OCI-LY7 (cell line): ENCODE results near the gene ZBED2. TPM values are rescaled to one million over a fixed set of nuclear protein-coding genes. Genes with fewer than 3 reads are reported as not detected.

Source experiments
- BruUV-seq: library from RNA; stranded (reverse); fragments of 400-500 nt; replicated peaks from 2 replicates; lab custom pipeline; 2021; lab: Mats Ljungman, UMichigan
- CTCF ChIA-PET: fragments of 300-600 bp; sonication (Branson Sonifier 250); formaldehyde crosslinking; loops from one replicate; lab custom pipeline; 2022; ENCODE audit warnings: antibody characterized with exemption; ENCODE audit not compliant: unreplicated experiment; lab: Charles Lee
- POLR2A ChIA-PET: fragments of 300-600 bp; sonication (Branson Sonifier 250); formaldehyde crosslinking; loops from one replicate; lab custom pipeline; 2022; ENCODE audit warnings: antibody characterized with exemption; lab: Charles Lee
- DNase-seq: peaks from one replicate; pipeline ENCODE4 v3.0.0-alpha.2; 2015; ENCODE audit warnings: low spot score
- H2AFZ ChIP-seq: fragments of 200-600 bp; sonication (generic), shearing (Covaris generic); 2 replicates; pipeline ENCODE4 v1.6.1; 2014; ENCODE audit warnings: mild to moderate bottlenecking, antibody characterized with exemption, low read length, moderate library complexity
- H3K27ac ChIP-seq: fragments of 200-600 bp; sonication (generic); 2 replicates; pipeline ENCODE4 v1.5.1; 2014; ENCODE audit warnings: mixed run types, low read depth, mild to moderate bottlenecking, moderate library complexity, low read length, inconsistent platforms; ENCODE audit not compliant: poor library complexity, severe bottlenecking
- H3K36me3 ChIP-seq: fragments of 200-600 bp; sonication (generic); 2 replicates; pipeline ENCODE4 v1.6.1; 2014; ENCODE audit warnings: mild to moderate bottlenecking, antibody characterized with exemption, low read length, moderate library complexity, mixed read lengths; ENCODE audit not compliant: insufficient read depth
- H3K4me1 ChIP-seq: fragments of 200-600 bp; sonication (generic); 2 replicates; pipeline ENCODE4 v1.5.1; 2014; ENCODE audit warnings: mild to moderate bottlenecking, low read length; ENCODE audit not compliant: insufficient read depth, poor library complexity, severe bottlenecking
- H3K4me2 ChIP-seq: fragments of 200-600 bp; sonication (generic); 2 replicates; pipeline ENCODE4 v1.6.1; 2014; ENCODE audit warnings: mild to moderate bottlenecking, low read length
- H3K4me3 ChIP-seq: fragments of 200-600 bp; sonication (generic); 2 replicates; pipeline ENCODE4 v1.5.1; 2014; ENCODE audit warnings: mild to moderate bottlenecking, low read depth, low read length; ENCODE audit not compliant: poor library complexity, severe bottlenecking
- H3K79me2 ChIP-seq: fragments of 200-600 bp; sonication (generic); 2 replicates; pipeline ENCODE4 v1.6.1; 2016; ENCODE audit warnings: low read depth, mild to moderate bottlenecking, low read length, moderate library complexity, mixed read lengths; ENCODE audit not compliant: insufficient read depth
- H3K9me2 ChIP-seq: fragments of 200-600 bp; sonication (generic); 2 replicates; pipeline ENCODE4 v1.6.1; 2016; ENCODE audit warnings: mild to moderate bottlenecking, low read length, mixed read lengths; ENCODE audit not compliant: insufficient read depth
- H3K9me3 ChIP-seq: fragments of 200-600 bp; sonication (generic); 2 replicates; pipeline ENCODE4 v1.6.1; 2014; ENCODE audit warnings: mild to moderate bottlenecking, mixed run types, low read length, mixed read lengths
- H4K20me1 ChIP-seq: fragments of 200-600 bp; sonication (generic); 2 replicates; pipeline ENCODE4 v1.6.1; 2014; ENCODE audit warnings: mild to moderate bottlenecking, antibody characterized with exemption, low read length, moderate library complexity, mixed read lengths; ENCODE audit not compliant: insufficient read depth
- EZH2phosphoT487 ChIP-seq: fragments of 200-600 bp; sonication (generic); IDR thresholded peaks from 2 replicates; pipeline ENCODE4 v1.6.1; 2018; ENCODE audit warnings: low read depth, borderline replicate concordance, mild to moderate bottlenecking, mixed run types, antibody characterized with exemption, low read length, moderate library complexity, mixed read lengths
- intact Hi-C: fragments of 100-400 bp; cut with micrococcal nuclease; formaldehyde crosslinking; loops from one replicate; pipeline ENCODE4 v1.10.0; 2022; ENCODE audit not compliant: unreplicated experiment
- total RNA-seq, 2 experiments: library from RNA; depleted of rRNA in 1 of 2; stranded (reverse); fragments of >200 nt in 1 of 2; shearing (Covaris generic) in 1 of 2; gene quantifications; 2 replicates each; pipeline ENCODE4 v1.2.3, GENCODE V29; 2014 to 2022
- TF ChIP-seq, protein P1 (sequence below): fragments of 200-600 bp; sonication (generic); conservative IDR thresholded peaks from 2 replicates; pipeline ENCODE4 v1.5.1; 2014; ENCODE audit warnings: mild to moderate bottlenecking, antibody characterized with exemption, low read length, moderate library complexity, mixed read lengths

Gene ZBED2
- total RNA-seq, 2 experiments from 2014 or later = not detected

- H3K27ac ChIP-seq = no peak overlapping the region
- no peaks in the 10 kb centered on the region for H3K9me3 ChIP-seq
- no peaks in the 10 kb centered on the region for H3K36me3 ChIP-seq
- H3K4me3 ChIP-seq = no peak overlapping the region
- TF ChIP-seq, protein P1, sequence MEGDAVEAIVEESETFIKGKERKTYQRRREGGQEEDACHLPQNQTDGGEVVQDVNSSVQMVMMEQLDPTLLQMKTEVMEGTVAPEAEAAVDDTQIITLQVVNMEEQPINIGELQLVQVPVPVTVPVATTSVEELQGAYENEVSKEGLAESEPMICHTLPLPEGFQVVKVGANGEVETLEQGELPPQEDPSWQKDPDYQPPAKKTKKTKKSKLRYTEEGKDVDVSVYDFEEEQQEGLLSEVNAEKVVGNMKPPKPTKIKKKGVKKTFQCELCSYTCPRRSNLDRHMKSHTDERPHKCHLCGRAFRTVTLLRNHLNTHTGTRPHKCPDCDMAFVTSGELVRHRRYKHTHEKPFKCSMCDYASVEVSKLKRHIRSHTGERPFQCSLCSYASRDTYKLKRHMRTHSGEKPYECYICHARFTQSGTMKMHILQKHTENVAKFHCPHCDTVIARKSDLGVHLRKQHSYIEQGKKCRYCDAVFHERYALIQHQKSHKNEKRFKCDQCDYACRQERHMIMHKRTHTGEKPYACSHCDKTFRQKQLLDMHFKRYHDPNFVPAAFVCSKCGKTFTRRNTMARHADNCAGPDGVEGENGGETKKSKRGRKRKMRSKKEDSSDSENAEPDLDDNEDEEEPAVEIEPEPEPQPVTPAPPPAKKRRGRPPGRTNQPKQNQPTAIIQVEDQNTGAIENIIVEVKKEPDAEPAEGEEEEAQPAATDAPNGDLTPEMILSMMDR = no peak
- no peak for TF ChIP-seq EZH2phosphoT487
- no peak overlapping the region for H2AFZ ChIP-seq
- ChIA-PET POLR2A (interaction anchor here (0.6 kb wide), 1 partner anchor 1038 kb away, joined by 6 read pairs; no protein-coding TSS in a partner anchor), CTCF (no interaction called here)
- no peaks in the 10 kb centered on the region for H3K4me1 ChIP-seq
- no peaks in the 10 kb centered on the region for H3K9me2 ChIP-seq
- DNase-seq = no peak
- intact Hi-C loops = no loop called here
- no peaks in the 10 kb centered on the region for H3K79me2 ChIP-seq
- H4K20me1 ChIP-seq = no peaks in the 10 kb centered on the region
- H3K4me2 ChIP-seq = no peak overlapping the region
- BruUV-seq = no TSS peak
These were observed 16.3 kb downstream of the ZBED2 start for GRCh38 chr3:111578867-111579266.

DNA sequence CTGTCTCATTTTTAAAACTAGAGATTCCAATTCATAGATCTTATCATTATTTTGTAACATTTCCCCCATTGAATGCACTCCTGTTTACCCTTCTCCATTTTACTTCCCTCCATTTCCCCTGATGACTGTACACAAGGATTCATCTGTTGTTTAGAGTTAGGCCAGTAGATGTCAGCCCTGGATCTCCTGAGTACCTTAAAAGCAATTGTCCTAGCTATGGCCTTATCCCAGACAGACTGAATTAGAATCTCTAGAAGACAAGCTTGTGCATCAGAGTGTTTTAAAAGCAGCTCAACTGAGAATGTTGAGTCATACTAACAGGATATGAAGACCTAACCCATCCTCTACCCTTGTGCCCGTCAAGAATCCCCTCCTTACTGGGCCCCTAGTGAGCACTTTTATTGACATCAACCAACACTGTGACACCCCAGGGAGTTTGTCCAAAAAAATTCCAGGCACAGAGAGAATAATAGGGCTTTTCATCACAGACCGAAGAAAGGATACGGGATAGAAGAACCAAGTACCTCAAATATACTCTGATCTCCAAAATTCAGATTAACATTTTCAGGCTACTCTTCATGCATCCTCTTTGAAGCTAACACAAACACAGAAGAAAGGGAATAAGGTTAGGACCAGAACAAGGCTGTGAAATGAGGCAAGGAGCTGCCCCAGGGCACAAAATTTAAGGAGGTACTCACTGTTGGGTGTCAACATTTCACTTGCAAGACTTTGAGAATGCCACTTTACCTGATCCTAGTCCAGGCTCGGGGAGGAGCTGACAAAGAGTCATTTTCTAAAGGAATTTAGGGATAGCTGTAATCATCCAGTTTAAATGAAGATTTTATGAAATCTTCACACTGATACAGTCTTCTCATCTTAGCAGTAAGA lies 17.1 kb downstream of the ZBED2 start:
- intact Hi-C loops = no loop called here
- Histone ChIP-seq H2AFZ (no peak overlapping the region), H3K4me3 (no peak overlapping the region), H3K79me2 (no peaks in the 10 kb centered on the region), H3K36me3 (no peaks in the 10 kb centered on the region), H3K4me1 (no peaks in the 10 kb centered on the region), H3K27ac (no peak overlapping the region), H3K9me3 (no peaks in the 10 kb centered on the region), H3K4me2 (no peak overlapping the region), H4K20me1 (no peaks in the 10 kb centered on the region), H3K9me2 (no peaks in the 10 kb centered on the region)
- TF ChIP-seq, protein P1 = peak; percentile 62
- TF ChIP-seq EZH2phosphoT487 = no peak
- BruUV-seq = no TSS peak
- CTCF ChIA-PET = no interaction called here
- POLR2A ChIA-PET = interaction anchor here (0.6 kb wide), 1 partner anchor 1038 kb away, joined by 6 read pairs; no protein-coding TSS in a partner anchor
- DNase-seq = peak; percentile 23

DNA sequence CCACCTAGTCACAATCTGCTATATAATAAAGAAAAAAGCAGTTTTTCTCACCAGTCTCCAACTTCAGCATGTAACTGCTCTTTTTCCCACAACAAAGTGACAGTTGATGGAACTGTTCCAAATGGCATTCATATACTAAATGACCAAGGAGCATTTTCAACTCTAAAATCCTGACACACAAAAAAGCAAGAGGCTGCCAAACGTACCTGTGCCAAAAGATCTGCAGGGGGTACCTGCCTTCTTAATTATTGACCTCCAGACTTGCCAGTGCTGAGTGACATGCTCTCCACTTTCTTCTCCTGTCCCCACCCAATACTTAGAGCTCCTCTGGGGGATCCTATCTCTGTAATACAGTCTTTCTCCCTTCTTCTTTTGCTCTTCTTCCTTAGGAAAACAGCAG lies 18.0 kb downstream of the ZBED2 start:
- BruUV-seq = no TSS peak
- Histone ChIP-seq H3K9me2 (no peaks in the 10 kb centered on the region), H2AFZ (no peak overlapping the region), H3K4me1 (no peaks in the 10 kb centered on the region), H3K9me3 (no peaks in the 10 kb centered on the region), H3K4me2 (no peak overlapping the region), H3K36me3 (no peaks in the 10 kb centered on the region), H3K79me2 (no peaks in the 10 kb centered on the region), H3K27ac (no peak overlapping the region), H3K4me3 (no peak overlapping the region), H4K20me1 (no peaks in the 10 kb centered on the region)
- ChIA-PET CTCF (no interaction called here), POLR2A (no interaction called here)
- TF ChIP-seq, protein P1 = no peak
- TF ChIP-seq EZH2phosphoT487 = no peak
- intact Hi-C loops = no loop called here
- DNase-seq = no peak
